Measurements from ENCODE around the gene UBQLN4.

- TF ChIP-seq CTCF (IDR thresholded peaks at IDR 0.05; ENCODE audit: low read depth, low read length) (no peak), MAX (IDR thresholded peaks at IDR 0.05; ENCODE audit: low read depth, low read length) (no peak), POLR2A (IDR thresholded peaks at IDR 0.05; ENCODE audit: extremely low read depth, insufficient read length) (no peak)
These were observed 11.0 kb upstream of the UBQLN4 start for GRCh38 chr1:156064615-156065014.

Measured in NB4 (cell line).